Activated T-cell treated with anti-CD3 and anti-CD28 coated beads for 48 hours (primary cell): ENCODE results near the gene ANKRD60.

Experiments
- DNase-seq: peaks from one replicate; pipeline ENCODE4 v3.0.0-alpha.2; 2020; ENCODE audit warnings: low read depth

ANKRD60 gene

GRCh38 chr20:58192567-58192966 is 35.9 kb downstream of the ANKRD60 start:
- peak; percentile 22 for DNase-seq

- DNase-seq, result no peak
These were observed 36.4 kb downstream of the ANKRD60 start for GRCh38 chr20:58192065-58192464.

- DNase-seq, result no peak
These were observed 39.9 kb downstream of the ANKRD60 start for GRCh38 chr20:58188527-58188926.

DNA sequence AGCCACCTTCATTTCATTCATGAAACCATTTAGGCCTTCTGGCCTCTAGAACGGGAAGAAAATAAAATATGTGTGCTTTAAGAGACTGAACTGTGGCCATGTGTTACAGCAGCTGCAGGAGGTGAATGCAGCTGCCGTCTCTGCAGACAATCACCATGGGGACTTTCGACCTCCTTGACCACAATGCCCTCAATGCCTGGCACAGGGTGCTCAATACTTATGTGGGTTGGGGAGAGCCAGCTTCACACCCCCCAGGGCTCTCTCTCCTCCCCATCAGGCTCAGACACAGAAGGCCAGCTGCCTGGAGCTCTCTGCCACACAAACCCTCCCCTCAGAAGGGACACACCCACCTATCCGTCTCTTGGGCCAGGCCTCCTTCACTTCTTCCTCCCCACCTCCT is 43.5 kb downstream of the ANKRD60 start:
- no peak for DNase-seq

DNA sequence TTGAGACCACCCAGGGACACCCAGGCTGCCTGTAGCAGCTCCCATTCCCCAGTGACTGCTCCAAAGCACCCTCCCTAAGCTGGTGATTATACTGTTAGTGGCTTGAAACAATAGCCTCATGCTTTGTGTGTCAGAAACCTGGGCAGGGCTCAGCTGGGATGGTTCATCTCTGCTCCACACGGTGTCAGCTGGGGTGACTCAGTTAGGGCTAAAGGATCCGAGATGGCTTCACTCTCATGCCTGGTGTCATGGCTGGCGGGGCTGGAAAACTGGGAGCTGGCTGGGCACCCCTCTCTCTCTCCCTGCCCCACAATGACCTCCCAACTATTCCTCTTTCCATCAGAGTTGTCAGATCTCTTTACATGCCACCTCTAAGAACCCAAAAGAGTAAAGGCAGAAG is 44.4 kb downstream of the ANKRD60 start:
- no peak for DNase-seq

- no peak for DNase-seq
These were observed 45.8 kb downstream of the ANKRD60 start for GRCh38 chr20:58182521-58183140.

GRCh38 chr20:58179432-58180099 is 48.9 kb downstream of the ANKRD60 start:
- DNase-seq, result peak; percentile 69

DNA sequence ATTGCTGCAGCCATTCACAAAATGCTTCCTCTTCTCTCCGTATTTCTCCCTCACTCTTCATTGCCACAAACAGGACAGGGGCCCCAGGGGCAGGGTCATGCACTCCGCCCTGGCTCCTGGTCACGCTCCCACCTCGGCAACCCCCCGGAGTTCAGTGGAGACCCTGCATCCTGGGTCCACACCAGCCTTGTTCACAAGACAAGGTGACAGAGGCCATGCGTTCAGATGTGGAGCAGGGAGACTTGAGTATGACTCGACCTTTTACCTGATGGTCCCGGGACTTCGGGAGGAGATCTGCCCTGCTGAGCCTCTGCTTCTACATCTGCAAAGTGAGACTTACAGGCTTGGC is 49.4 kb downstream of the ANKRD60 start:
- no peak for DNase-seq

- DNase-seq, result no peak
These were observed 50.7 kb downstream of the ANKRD60 start for GRCh38 chr20:58177799-58178198.

- DNase-seq, result no peak
These were observed 52.6 kb downstream of the ANKRD60 start for GRCh38 chr20:58175836-58176235.

GRCh38 chr20:58175425-58175824 is 53.0 kb downstream of the ANKRD60 start:
- no peak for DNase-seq

DNA sequence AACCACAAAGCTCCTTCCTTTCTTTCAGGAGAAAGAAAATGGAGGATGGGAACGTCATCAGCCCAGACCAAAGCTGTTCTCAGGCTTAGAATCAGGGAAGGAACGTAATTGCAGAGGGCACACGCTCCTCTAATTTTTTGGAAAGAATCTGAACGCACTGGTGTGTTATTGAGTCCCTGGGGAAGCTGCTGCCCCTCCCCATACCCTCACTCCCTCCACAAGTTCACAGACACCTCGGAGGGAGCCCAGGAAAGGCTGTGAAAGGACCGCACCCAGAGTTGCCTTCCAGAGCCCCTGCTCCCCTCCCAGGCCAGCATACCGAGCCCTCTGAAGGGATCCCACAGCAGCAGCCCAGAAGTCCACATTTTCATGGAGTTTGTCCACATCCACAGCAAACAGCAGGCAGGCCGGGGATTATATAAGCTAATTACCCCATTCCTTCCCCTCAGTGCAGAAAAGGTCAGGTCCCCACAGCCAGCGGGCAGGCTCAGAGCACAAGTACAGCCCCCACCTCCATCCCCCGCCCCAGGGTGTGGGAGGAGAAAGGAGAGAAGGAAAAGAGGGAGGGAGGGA is 53.7 kb downstream of the ANKRD60 start:
- no peak for DNase-seq

DNA sequence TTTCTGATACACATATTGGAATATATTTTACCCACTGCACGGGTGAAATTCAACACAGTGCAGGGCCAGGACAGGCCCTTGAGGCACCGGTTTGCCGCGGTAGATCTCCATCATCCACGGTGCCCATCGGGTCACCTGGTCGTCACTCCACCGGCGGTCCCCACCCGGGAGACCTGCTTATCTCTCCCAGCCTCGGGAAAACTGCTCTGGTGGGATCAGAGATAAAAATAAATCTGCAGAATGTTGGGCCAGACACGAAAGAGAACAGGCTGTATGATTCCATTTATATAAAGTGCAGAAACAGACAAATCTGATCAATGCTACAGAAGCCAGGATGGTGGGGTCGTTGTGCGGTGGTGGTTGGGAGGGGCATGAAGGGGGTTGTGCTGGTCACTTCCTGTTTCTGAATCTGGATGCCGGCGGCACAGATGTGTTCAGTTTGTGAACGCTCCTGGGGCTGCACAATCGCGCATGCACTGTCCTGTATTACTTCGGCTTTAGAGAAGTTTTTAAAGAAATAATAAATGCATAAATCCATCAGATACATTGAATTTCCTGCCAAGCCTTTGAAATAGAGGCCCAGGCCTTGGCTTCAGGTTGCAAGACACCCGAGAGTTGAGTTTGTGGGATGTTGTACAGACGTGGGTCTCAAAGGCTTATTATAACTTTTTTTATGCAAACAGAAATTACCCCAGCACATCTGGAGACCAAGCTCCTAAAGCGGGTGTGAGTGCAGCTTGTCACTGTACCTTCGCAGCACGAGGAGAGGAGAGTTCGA is 54.3 kb downstream of the ANKRD60 start:
- DNase-seq, result no peak

- DNase-seq, result no peak
These were observed 55.4 kb downstream of the ANKRD60 start for GRCh38 chr20:58173091-58173490.

GRCh38 chr20:58171796-58172425 is 56.5 kb downstream of the ANKRD60 start:
- DNase-seq, result no peak

- no peak for DNase-seq
These were observed 59.0 kb downstream of the ANKRD60 start for GRCh38 chr20:58169450-58169849.

GRCh38 chr20:58168843-58169242 is 59.6 kb downstream of the ANKRD60 start:
- DNase-seq, result no peak

DNA sequence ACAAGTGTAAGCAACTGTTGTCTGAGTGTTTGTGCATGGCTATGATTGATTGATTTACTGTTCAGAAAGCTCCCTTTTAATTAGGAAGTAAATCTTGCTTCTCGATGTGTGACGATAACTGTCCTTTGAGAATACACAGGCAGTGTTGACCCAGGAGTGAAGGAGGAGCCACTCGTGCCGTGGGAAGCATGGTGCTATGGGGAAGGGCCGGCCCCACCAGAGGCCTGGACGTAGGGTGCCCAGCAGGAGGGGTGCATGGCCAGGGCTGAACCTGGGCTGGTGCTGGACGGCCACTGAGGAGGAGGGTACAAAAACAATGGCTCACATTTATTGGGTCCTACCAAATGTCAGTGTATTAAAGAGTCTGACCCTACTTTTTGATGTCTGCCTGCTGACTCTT is 60.7 kb downstream of the ANKRD60 start:
- no peak for DNase-seq
